Transverse colon (tissue), 3 donors: Measurements from ENCODE around the gene GLRX.

Experiments used
- CTCF ChIP-seq, 5 experiments: fragments of 200-600 bp in 3 of 5; fragments of 450-650 bp in 2 of 5; sonication (generic) in 3 of 5; IDR thresholded peaks; 1 replicate in 2 of 5; 2 replicates in 3 of 5; pipeline ENCODE4 v1.5.1; 2016 to 2017; ENCODE audit warnings: antibody characterized with exemption in 5 of 5, inconsistent platforms in 3 of 5, mild to moderate bottlenecking in 2 of 5, moderate library complexity in 1 of 5
- POLR2A ChIP-seq: fragments of 450-650 bp; IDR thresholded peaks from one replicate; pipeline ENCODE4 v1.6.1; 2016; ENCODE audit warnings: antibody characterized with exemption, mild to moderate bottlenecking, moderate library complexity

DNA sequence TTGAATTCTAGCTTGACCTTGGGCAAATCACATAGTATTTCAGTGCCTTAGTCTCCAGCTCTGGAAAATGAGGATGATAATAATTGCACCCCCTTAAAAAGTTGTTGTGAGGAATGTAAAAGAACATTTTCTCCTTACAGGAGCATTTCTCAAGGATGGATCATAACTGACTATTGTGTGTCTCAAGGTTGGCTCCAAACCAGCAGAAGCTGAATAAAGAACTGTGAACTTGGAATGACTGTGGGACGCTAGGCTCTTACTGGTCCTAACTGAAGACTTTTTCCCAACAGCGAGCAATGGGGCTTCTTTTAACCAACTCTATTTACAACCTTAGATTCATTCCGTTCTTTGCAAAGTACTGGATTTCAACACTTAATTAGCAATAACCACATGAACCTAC lies 26.2 kb upstream of the GLRX start:
- TF ChIP-seq POLR2A: no peak
- TF ChIP-seq CTCF (IDR thresholded peaks at IDR 0.05): no peak
